ENCODE measurements around the gene AMPD2.

GRCh38 chr1:109598156-109598555 is 21.5 kb upstream of the AMPD2 start:
- TF ChIP-seq ZNF263 (CRISPR knock-in tag; IDR thresholded peaks at IDR 0.05; ENCODE audit: borderline replicate concordance) (no peak), ZNF253 (CRISPR knock-in tag; conservative IDR thresholded peaks at IDR 0.05) (no peak), SIN3A (IDR thresholded peaks at IDR 0.05; ENCODE audit: borderline replicate concordance in 2 of 2, control insufficient read depth in 1 of 2, low read depth in 2 of 2, low read length in 2 of 2) (no peak), ZKSCAN1 (IDR thresholded peaks at IDR 0.05; ENCODE audit: low read depth, low read length) (no peak), MAFF (IDR thresholded peaks at IDR 0.05; ENCODE audit: low read length) (no peak), ZNF766 (CRISPR knock-in tag; conservative IDR thresholded peaks at IDR 0.05) (no peak), POLR2A (conservative IDR thresholded peaks at IDR 0.05) (no peak), ZNF121 (CRISPR knock-in tag; conservative IDR thresholded peaks at IDR 0.05) (no peak), CTCF (IDR thresholded peaks at IDR 0.05 in 2 of 3, conservative IDR thresholded peaks at IDR 0.05 in 1 of 3; ENCODE audit: insufficient read depth in 2 of 3, low read depth in 1 of 3, low read length in 3 of 3) (no peak), ATF3 (IDR thresholded peaks at IDR 0.05) (no peak), ATF3 (CRISPR knock-in tag; conservative IDR thresholded peaks at IDR 0.05) (no peak)
